Activated CD4-positive, alpha-beta T cell treated with anti-CD3 and anti-CD28 coated beads, Interleukin-2, amount 50 U/mL, for 48 hours (primary cell): Measurements from ENCODE around the gene DTNBP1.

Experiments used
- DNase-seq, 2 experiments: peaks; one replicate each; pipeline ENCODE4 v3.0.0-alpha.2; 2020

The DTNBP1 gene

DNA sequence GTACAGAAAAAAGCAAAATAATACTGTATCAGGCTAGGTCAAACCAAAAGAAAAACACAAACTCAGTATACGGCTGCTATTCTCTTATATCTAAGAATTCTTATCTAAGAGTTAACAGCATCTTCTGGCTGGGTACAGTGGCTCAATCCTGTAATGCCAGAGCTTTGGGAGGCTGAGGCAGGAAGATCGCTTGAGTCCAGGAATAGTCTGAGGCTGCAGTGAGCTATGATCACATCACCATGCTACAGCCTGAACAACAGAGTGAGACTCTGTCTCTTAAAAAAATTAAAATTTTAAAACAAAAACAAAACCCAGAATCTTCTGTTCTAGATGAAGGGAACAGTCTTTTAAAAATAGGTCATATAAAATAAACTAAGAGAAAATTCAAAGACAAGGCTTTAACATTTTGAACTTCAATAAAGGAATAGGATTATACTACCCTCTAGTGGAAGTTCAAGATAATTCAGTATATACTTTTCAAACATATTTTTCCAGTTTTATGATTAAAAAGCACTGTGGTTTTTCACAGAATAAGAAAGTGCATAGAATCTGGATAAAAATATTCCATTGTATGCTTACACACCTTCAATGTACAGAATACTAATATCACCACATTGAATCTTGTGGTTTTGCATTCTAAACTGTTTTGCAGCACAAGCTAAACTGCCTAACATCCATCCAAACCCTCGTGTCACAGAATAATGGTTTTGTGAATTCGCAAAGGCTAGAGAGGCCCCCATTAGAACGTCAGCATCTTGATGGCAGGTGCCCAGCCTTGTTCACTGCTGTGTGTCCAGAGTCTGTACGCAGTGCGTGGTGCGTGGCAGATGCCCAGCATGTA, 39.3 kb downstream of the DTNBP1 start:
- DNase-seq, result no peak

- no peak for DNase-seq
Measured at GRCh38 chr6:15622045-15622740, 40.6 kb downstream of the DTNBP1 start.

- DNase-seq, result peak; percentile 22 to 33
Measured at GRCh38 chr6:15621203-15622044, 41.4 kb downstream of the DTNBP1 start.

GRCh38 chr6:15620611-15621010, 42.2 kb downstream of the DTNBP1 start:
- no peak for DNase-seq

- DNase-seq, result no peak
Measured at GRCh38 chr6:15619330-15619729, 43.5 kb downstream of the DTNBP1 start.

DNA sequence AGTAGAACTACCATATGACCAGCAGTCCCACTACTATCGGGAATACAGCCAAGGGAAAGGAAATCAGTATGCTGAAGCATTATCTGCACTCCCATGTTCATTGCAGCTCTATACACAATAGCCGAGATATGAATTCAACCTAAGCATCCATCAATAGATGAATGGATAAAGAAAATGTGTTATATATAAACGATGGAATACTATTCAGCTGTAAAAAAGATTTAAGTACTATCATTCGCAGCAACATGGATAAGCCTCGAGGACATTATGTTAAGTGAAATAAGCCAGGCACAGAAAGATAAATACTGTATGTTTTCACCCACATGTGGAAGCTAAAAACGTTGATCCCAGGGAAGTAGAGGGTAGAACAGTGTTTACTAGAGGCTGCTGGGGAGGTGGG, 44.1 kb downstream of the DTNBP1 start:
- DNase-seq, result no peak

DNA sequence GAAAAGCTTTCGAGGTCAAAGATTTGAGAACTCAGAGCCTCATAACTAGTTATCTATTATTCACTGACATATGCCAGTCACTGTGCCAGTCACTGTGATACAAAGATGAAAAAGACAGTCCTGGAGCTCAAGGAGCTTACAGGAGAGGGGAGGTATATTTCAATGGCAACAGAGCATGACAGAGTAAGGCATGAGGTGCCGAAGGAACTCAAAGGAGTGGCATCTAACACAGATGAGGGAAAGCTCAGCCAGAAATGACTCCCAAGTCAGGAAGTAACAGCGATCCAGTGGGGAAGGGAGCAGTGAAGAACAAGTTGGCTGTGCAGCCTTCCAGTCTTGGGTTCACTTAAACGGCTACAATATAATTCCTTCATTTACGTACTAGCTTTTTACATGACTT, 46.6 kb downstream of the DTNBP1 start:
- DNase-seq, result no peak

GRCh38 chr6:15615802-15616201, 47.0 kb downstream of the DTNBP1 start:
- DNase-seq, result no peak

DNA sequence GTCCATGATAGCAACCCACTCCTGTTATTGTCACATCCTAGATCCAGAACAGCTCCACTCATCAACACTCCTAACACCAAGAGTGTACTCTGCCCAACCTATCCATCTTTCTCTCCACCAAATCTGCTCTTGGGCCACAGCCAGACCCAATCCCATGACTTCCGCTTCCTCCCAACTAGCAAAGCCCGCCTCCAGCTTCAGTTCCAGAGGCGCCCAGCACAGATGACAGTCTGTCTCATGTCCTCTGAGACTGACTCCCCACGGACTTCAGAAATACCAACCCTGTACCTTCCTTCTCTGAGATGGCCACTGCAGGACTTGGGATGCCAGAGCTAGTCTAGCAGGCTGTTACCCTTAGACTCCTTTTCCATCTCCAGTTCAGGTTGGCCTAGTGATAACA, 48.6 kb downstream of the DTNBP1 start:
- DNase-seq, result no peak

DNA sequence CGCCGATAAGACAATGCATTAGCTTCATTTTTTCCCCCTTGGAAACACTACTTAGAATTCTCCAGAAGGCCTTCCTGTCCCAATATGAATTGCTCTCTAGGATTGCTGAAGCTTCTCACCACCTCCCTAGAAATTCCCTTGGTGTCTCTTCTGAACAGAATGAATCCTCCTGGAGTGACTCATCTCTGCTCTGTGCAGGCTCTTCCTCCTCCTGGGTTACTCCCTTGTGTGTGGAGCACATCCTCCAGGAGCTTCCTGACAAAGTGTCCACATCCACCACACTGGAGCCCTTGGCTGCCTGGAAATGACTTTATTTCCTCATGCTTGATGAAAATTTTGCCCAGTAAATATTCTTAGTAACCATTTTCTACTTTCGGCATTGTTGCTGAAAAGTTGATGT, 54.4 kb downstream of the DTNBP1 start:
- no peak for DNase-seq

- no peak for DNase-seq
Measured at GRCh38 chr6:15607603-15608002, 55.2 kb downstream of the DTNBP1 start.

DNA sequence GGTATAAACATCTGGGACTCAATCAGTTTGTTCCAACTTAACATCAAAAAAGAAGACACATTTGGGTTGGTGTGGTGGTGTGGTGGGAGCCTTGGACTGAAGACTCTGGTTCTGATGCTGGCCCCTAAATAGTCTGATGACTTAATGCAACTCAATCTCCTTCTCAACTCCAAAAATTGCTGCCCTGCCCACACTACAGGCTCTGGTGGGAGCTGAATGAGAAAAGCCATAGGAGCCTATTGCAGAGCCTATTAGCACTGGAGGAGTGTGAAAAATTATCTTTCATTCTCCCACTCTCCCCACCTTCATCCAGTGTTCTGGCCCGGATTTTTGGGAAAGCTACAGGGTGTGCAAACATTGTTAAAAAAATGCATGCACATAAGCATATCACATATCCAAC, 56.5 kb downstream of the DTNBP1 start:
- no peak for DNase-seq

DNA sequence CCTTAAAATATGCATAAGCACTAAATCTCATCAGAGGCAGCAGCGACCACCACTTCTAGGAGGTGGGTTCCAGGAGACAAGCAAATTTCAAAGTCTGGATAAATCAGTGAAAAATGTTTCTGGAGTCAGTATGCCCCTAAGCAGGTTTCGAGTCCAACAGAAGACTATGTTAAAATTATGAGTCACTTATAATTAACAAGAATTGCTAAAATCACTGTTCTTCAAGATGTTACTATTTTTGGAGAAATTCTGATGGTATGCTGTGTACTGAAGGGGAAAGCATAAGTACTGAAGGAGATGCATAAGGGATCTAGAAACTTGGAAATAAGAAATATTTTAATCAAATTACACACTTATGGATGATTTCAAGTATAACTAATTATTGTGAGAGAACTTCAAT, 58.0 kb downstream of the DTNBP1 start:
- no peak for DNase-seq

GRCh38 chr6:15602154-15602553, 60.7 kb downstream of the DTNBP1 start:
- DNase-seq, result no peak

- no peak for DNase-seq
Measured at GRCh38 chr6:15598273-15598798, 64.5 kb downstream of the DTNBP1 start.

- no peak for DNase-seq
Measured at GRCh38 chr6:15596186-15596896, 66.5 kb downstream of the DTNBP1 start.

DNA sequence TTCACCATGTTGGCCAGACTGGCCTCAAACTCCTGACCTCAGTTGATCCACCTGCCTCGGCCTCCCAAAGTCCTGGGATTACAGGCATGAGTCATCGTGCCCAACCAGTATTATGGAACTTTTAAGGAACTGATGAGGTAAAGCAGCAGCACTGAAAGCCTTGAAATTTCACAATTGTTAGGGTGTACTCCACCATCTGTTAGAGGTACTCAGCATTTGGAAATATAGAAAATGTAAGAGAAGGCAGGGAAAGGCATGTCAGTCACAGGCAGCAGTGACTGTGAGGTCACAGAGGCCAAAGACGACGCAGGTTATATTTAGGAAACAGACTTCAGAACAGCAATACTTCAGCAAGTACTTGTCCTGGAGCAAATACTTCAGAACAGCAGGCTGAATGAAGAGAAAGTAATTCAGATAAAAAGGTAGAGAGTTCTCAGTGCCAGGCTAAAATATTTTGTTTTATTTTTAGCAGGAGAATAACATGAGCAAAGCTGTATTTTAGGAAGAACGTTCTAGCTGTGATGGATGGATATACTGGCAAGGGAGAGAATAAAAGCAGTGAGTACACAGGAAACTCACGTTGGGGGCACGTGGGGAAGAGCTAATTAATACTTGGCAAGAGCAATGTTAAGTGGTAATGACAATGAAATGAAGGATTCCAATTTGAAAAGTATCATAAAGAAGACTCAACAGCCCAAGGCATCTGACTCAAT, 67.2 kb downstream of the DTNBP1 start:
- no peak for DNase-seq

DNA sequence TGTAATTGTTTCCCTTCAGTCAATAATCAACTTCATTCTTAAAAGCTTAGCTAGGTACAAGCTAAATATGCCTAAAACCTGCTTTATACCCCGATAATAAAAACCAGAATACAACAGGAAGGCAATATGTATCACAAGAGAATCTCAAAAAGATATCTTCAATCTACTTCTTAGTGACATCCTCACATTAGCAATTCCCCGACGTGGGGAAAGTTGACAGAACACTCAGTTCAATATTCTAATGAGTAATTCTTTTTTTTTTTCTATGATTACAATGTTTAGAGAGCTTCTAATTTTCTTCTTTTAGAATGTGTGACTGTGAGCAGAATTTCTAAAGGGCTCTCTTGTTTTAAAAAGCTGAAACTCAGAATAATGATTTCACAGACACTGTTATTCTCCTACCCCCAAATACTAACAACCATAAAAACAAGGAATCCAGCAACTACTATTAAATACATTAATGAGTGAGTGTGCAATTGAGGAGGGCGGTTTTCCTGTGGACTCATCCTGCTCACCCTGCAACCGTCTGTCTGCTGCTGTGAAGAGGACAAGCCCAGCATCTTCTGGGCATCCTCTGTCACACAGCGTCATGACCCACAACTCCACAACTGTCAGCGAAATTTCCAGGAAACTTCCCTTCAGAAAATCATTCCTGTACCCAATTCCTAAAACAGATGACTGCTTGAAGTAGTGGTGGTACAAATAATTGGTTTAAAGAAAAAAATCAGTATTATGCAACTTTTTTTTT, 68.1 kb downstream of the DTNBP1 start:
- DNase-seq, result no peak

DNA sequence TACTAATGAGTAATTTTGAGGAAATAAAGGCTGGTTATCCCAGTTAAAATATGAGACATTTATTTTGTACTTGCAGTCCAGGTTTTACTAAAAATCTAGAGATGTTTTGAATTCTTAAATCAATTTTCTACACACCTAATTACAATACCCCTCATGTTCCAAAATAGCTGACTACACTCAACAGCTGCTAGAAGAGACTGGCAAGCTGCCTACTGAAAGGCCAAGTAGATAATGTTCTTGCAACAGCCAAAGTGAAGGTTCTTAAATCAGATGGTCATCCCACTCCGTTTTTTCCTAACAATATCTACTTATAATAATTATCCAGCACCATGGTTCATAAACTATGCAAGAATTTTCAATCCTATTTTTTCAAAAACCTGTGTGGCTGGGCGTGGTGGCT, 69.0 kb downstream of the DTNBP1 start:
- no peak for DNase-seq

GRCh38 chr6:15592610-15593009, 70.2 kb downstream of the DTNBP1 start:
- no peak for DNase-seq

DNA sequence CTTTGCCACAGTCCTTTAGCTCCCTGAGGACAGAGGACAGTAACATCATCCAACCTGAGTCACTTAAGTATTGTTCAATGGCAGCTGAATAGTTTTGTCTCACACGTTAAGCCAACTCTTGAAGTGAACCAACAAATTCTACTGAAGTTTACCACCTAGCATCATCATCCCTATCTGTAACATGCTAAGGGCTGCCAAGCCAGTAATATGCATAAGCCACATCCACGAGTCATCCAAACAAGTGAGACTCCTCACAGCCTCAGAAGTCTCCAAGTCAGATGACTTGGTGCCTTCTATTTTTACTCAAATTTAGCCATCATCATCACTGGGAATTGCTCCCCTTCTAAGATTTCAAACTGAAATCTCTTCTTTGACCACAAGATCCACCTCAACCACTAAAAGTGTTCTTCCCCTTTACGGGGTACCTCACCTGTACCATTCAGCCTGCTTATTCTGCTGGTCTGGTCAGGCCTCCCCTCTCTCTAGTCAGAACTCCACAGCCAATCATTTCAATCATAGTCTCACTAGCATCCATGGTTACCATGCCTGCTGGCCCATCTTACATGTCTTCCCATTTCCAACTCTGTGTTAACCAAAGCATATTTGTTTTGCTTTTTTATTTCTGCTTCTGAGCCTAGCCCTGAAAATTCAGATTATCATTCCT, 73.7 kb downstream of the DTNBP1 start:
- DNase-seq, result peak; percentile 9 to 27
